CD1c-positive myeloid dendritic cell (primary cell): Measurements from ENCODE around the gene OR10A2.
"Not testable (repeated sequence)": the region's sequence is repeated elsewhere in the genome, so short reads cannot be mapped to it uniquely, and the experiment has no call there.

ENCODE experiments used
- DNase-seq: peaks from one replicate; pipeline ENCODE4 v3.0.0-alpha.2; 2016; ENCODE audit errors: extremely low spot score

Gene OR10A2

GRCh38 chr11:6887711-6888110, 24.9 kb downstream of the OR10A2 start:
- DNase-seq: not testable (repeated sequence)

- DNase-seq: no peak
These were observed 26.0 kb downstream of the OR10A2 start for GRCh38 chr11:6888830-6889229.

GRCh38 chr11:6889835-6890234, 27.0 kb downstream of the OR10A2 start:
- no peak for DNase-seq

- DNase-seq: no peak
These were observed 29.5 kb downstream of the OR10A2 start, which contains the start of gene OR2D2 for GRCh38 chr11:6892400-6892799. Gene OR2D2 (minus strand): TSS chr11:6892500. CDS start chr11:6892500, 0 bp downstream.

GRCh38 chr11:6894097-6894496, 31.2 kb downstream of the OR10A2 start:
- DNase-seq: no peak

GRCh38 chr11:6895010-6895409, 32.2 kb downstream of the OR10A2 start:
- DNase-seq: no peak

GRCh38 chr11:6898911-6899310, 36.1 kb downstream of the OR10A2 start:
- no peak for DNase-seq

- no peak for DNase-seq
These were observed 37.6 kb downstream of the OR10A2 start for GRCh38 chr11:6900327-6900999.

- DNase-seq: not testable (repeated sequence)
These were observed 41.9 kb downstream of the OR10A2 start for GRCh38 chr11:6904804-6905203.

GRCh38 chr11:6911378-6911777, 48.5 kb downstream of the OR10A2 start:
- no peak for DNase-seq

- DNase-seq: no peak
These were observed 49.1 kb downstream of the OR10A2 start for GRCh38 chr11:6911948-6912347.

GRCh38 chr11:6919698-6920097, 56.8 kb downstream of the OR10A2 start:
- no peak for DNase-seq

- no peak for DNase-seq
These were observed 57.8 kb downstream of the OR10A2 start, which contains the start of gene OR2D3 for GRCh38 chr11:6920702-6921101. Gene OR2D3 (plus strand): TSS chr11:6921002. CDS start chr11:6921002, 0 bp downstream.
